SK-N-MC (cell line): ENCODE results near the gene MVD.

ENCODE experiments used
- EZH2 ChIP-seq: fragments of 200-600 bp; sonication (generic); IDR thresholded peaks from one replicate; pipeline ENCODE4 v1.6.1; 2017; ENCODE audit warnings: antibody characterized with exemption
- POLR2AphosphoS5 ChIP-seq: IDR thresholded peaks from 2 replicates; pipeline ENCODE4 v1.6.1; 2012; ENCODE audit warnings: mild to moderate bottlenecking, low read depth, low read length, borderline replicate concordance

GRCh38 chr16:88639231-88640038 lies 23.5 kb downstream of the MVD start:
- TF ChIP-seq POLR2AphosphoS5 (no peak), EZH2 (no peak)
